Fibroblast of peridontal ligament (primary cell): ENCODE measurements around the gene ADORA3.
"Not testable (repeated sequence)": the region's sequence is repeated elsewhere in the genome, so short reads cannot be mapped to it uniquely, and the experiment has no call there.

Experiments used
- DNase-seq: peaks from one replicate; pipeline ENCODE4 v3.0.0-alpha.2; 2010; ENCODE audit errors: extremely low read depth

The ADORA3 gene

DNA sequence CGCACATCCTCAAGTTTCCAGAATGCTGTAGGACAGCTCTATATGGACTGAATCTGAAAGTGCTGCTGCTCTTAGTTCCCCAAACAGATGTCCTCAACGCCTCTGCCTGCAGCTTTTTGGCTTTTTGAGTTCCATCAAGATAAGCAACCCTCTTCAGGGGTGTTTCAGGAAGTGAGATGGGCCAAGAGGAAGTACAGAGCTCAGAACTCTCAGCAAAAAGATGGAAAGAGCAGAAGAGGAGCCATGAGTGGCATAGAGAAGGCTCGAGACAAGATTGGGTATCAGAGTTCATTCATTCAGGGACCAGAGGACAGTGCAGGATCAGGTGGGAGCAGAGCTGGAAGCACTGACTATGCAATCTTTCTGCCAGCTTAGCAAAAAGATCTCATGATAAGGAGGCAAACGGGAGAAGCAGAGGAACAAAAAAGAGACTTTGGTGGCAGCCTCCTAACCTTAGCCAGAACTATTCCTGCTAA lies at the start of gene ADORA3, which contains the start of gene TMIGD3:
TSS of gene ADORA3 (minus strand) at position 49 of the 476 bp plus-strand sequence. CDS start 279 bp downstream, outside the sequence.
TSS of gene TMIGD3 (minus strand) at position 49 of the 476 bp plus-strand sequence. CDS start 279 bp downstream, outside the sequence.
- no peak for DNase-seq

- peak; percentile 69 for DNase-seq
Measured at GRCh38 chr1:111553196-111553595, 49.8 kb upstream of the ADORA3 start.

GRCh38 chr1:111552587-111552986 lies 49.2 kb upstream of the ADORA3 start:
- DNase-seq: no peak

GRCh38 chr1:111551623-111552411 lies 48.4 kb upstream of the ADORA3 start:
- no peak for DNase-seq

DNA sequence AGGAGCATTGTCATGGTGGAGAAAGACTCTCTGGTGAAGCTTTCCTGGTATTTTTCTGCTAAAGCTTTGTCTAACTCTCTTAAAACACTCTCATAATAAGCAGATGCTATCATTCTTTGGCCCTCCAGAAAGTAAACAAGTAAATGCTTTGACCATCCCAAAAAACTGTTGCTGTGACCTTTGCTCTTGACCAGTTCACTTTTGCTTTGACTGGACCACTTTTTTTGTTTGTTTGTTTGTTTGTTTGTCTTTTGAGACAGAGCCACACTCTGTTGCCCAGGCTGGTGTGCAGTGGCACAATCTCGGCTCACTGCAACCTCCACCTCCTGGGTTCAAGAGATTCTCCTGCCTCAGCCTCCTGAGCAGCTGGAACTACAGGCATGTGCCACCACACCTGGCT lies 44.4 kb upstream of the ADORA3 start:
- DNase-seq: not testable (repeated sequence)

DNA sequence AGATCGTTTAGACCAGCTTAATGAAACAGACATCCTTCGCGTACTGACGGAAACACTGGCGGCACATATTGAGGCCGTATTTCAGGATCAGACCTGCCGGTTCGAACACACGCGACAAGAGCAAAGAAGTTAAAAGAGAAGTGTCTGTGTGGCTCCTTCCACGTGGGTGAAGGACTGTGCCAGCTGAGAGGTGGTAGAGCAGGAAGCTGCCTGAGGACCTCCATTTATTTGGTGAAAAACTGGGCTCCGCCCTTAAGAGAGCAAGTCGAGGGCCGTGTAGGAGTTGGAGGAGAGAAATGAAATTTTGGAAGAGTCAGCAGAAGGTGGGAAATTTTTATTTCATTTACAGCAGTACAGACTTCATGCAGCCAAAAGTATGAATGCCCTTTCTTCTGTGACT lies 38.8 kb upstream of the ADORA3 start:
- no peak for DNase-seq

- DNase-seq: no peak
Measured at GRCh38 chr1:111541721-111542120, 38.3 kb upstream of the ADORA3 start.

DNA sequence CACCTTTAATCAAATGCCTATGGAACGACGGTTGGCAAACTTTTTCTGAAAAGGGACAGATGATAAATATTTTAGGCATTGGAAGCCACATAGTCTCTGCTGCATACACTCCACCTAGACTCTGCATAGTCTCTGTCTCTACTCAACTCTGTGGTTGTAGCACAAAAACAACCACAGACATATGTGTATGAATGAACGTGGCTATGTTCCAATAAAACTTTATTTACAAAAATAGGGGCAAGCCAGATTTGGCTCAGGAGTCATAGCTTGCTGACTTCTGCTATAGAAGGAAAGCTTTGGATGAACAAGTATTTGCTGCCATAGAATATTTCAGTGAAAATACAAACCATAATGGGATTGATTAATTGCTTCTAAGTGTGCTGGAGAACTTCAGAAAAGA lies 37.5 kb upstream of the ADORA3 start:
- DNase-seq: no peak

- DNase-seq: peak; percentile 78
Measured at GRCh38 chr1:111538343-111539025, 35.1 kb upstream of the ADORA3 start.

DNA sequence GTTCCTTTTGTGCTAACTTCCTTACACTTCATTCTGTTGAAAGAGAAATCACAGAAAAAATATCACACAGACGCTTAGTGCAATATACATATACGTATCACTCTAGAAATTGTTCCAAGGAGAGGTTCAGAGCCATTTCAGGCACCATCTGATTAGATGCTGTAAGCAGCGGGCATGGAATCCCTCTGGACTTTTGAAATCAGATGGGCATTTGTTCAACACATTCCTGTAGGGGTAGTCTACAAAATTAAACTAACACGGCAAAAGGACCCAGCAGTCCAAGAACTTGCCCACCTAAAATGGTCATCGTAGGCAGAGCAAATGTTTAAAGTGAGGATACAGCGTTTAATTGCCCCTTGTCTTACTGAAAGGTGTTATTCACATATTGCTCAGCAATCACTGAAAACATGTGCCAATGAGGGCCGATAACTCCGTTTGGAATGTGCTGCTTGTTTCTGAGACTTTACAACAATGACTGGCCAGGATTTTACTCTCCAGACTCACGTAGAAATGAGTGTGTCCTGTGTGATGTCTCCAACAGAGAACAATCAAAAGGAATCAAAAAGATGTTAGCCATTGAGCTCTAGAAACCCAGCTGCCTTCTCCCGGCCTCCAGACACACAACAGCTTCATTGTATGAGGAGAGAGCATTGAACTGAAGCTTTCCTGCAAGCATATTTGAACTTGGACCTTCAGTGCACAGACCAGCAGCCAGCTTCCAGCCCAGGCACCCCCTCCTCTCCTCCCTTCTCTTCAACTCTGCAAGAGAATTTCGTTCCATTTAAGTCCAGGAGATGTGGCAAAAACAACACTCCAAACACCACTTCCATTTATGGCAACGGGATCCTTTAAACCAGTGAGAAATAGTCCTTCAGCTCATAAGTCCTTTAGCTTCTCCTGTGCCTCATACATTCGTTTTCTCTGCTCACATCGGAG lies 32.1 kb upstream of the ADORA3 start:
- DNase-seq: no peak

GRCh38 chr1:111520053-111520452 lies 16.6 kb upstream of the ADORA3 start:
- DNase-seq: no peak

GRCh38 chr1:111517469-111518225 lies 14.2 kb upstream of the ADORA3 start:
- DNase-seq: no peak

DNA sequence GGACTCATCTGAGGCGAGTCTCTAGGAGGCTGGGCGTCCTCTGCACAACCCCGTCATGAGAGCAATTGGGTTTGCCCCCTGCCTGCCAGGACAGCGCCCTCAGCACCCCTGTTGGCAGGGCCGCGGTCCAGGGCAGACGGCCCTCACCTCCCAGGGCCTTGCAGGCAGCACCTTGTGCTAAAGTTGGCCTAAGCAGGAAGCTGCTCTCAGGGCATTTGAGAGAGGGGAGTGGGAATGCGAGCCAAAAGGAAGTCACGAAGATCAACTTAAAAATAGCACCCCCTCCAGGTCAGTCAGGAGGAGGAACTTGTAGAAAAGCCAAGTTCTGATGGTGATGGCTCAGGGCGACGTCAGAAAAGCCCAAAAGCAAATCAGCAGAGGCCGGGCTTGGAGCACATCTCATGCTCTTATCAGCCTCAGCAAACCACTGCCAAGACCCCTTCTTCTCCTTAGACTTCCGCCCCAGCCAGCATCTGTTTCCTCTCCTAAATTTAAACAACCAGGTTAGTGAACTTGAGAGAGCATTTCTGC lies 12.6 kb upstream of the ADORA3 start:
- peak; percentile 57 for DNase-seq

GRCh38 chr1:111515291-111516004 lies 12.0 kb upstream of the ADORA3 start:
- DNase-seq: peak; percentile 25

GRCh38 chr1:111513410-111514020 lies 10.1 kb upstream of the ADORA3 start:
- DNase-seq: no peak

- DNase-seq: no peak
Measured at GRCh38 chr1:111512931-111513330, 9.5 kb upstream of the ADORA3 start.

GRCh38 chr1:111512132-111512889 lies 8.9 kb upstream of the ADORA3 start:
- no peak for DNase-seq

DNA sequence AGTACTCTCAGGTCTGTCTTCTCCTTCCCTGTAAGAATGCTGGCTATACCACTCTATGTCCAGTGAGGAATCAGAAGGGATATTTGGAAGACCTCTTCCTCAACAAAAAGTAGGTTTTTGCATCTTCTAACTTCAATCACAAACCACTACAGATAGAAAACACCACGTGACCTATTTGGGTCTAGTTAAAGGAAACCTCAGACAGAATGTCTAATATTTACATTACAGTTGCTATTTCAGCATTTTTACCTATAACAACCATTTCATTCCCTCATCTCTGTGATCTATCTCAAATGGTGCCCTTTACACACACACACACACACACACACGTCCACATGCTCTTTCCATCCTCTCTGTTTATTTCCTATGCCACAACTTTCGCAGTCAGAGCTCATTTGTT lies 7.9 kb upstream of the ADORA3 start:
- no peak for DNase-seq

GRCh38 chr1:111509997-111510375 lies 6.6 kb upstream of the ADORA3 start:
- DNase-seq: peak; percentile 14
